Skin epidermis (tissue), 12 donors: Measurements from ENCODE around the gene OR6K3.
"Not testable (repeated sequence)": the region's sequence is repeated elsewhere in the genome, so short reads cannot be mapped to it uniquely, and the experiment has no call there.

Experiments
- H3K27ac ChIP-seq, 21 experiments: fragments of 200-600 bp; sonication (generic) in 11 of 21; one replicate each; pipeline ENCODE4 v1.5.0; 2020; ENCODE audit warnings: mild to moderate bottlenecking in 3 of 21, inconsistent platforms in 2 of 21, moderate library complexity in 2 of 21
- H3K4me3 ChIP-seq, 7 experiments: fragments of 200-600 bp; sonication (generic) in 2 of 7; one replicate each; pipeline ENCODE4 v1.5.0; 2020; ENCODE audit warnings: inconsistent platforms in 2 of 7, mild to moderate bottlenecking in 2 of 7, moderate library complexity in 1 of 7

Gene OR6K3

DNA sequence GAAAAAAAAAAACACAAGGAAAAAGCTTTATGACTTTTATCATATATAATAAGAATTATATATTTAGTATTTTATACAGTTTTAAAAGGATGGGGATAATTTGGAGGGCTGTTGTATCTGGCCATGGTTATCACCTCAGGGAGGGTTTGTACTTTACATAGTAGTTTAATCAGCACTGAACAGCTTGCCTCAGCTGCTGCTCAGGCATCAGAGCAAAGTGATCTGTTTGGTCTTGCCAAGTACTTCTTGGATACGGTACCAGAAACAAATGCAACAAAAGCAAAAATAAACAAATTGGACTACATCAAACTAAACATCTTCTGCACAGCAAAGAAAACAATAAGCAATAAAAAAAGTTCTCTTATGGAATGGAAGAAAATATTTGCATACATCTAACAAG, 31.4 kb downstream of the OR6K3 start:
- Histone ChIP-seq H3K4me3 (no peak overlapping the region), H3K27ac (no peak overlapping the region)

DNA sequence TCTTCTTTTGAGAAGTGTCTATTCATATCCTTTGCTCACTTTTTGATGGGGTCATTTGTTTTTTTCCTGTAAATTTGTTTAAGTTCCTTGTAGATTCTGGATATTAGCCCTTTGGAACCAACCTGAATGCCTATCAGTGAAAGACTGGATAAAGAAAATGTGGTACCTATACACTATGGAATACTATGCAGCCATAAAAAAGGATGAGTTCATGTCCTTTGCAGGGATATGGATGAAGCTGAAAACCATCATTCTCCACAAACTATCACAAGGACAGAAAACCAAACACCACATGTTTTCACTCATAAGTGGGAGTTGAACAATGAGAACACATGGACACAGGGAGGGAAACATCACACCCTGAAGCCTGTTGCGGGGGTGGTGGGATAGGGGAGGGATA, 32.2 kb downstream of the OR6K3 start:
- H3K27ac ChIP-seq, H3K4me3 ChIP-seq: not testable (repeated sequence)

DNA sequence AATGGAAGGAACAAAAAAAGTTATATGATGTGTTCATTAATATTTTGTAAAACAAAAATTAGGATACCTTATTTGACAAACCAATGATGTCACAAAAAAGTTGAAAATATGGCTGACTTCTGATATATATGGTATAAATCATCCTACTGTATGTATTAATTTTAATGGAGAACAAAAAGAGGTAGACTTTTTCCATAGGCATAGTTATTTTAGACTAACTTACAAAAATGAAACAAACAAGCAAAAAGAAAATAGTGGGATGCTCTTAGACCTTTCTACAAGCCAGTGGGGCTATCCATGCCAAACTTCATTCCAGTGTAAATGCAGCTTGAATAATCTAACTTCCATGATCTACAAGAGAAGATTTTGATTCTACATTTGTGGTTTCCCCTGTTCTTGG, 33.5 kb downstream of the OR6K3 start:
- no peak overlapping the region for H3K27ac ChIP-seq
- no peak overlapping the region for H3K4me3 ChIP-seq

DNA sequence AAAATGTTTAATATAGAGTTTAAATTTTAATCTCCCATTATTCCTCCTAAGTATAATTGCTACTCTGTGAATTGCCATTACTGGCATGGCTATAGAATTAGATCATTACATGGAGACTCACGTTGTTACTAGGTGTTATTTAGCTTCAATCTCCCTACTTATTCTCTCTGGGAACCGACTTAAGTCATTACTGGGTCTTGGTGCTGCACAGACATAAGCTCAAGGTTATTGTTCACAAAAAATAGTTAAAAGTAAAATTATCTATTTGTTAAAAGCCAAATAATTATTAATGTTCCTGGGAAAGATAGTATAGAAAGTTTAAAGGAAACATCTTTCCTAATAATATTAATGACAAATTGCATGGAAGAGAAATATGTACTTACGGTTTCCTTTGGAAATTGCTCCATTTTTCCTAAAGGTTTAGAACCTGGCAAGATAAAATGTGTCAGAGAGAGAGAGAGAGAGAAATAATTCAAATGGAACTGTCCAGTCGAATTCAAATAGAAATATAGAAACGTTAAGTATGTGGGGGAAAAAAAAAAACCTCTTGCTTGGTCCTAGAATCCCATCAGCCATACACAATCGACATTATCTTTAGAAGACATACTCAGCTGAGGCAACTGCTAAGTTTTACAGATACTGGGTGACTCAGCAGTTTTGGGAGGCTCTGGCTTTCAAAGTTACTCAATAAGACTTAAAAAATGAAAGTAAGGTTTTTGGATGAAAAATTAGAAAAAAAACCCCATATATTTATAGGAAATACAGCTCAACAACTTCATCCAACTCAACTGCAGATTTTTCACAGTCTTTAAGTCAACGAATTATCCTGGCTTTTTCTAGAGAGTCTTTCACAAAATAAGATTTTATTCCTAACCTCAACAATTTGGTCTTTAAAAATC, 34.2 kb downstream of the OR6K3 start, which contains the start of gene SPTA1:
Gene SPTA1, minus strand, starts transcription at position 605 of the 899 bp plus-strand sequence. Its CDS starts 198 bp downstream, at position 407.
- Histone ChIP-seq H3K4me3 (no peak within 1 kb of the TSS), H3K27ac (no peak within 1 kb of the TSS)

DNA sequence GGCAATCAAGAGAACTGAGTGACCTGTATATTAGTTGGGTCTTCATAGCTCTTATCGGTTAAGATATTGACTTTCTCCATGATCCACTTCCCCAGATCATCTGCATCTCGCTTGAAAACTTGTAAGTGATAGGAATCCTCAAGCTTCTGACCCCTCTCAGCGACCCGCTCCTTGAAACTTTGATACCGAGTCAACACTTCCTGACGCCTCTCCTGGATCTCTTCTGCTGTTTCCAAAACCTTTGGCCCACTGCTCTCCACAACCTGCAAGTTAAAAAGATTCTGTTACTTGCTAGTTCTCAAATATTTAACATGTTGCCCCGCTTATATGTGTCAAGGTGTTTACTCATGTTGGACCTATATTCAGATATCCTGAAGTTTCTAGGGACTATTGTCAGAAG, 35.4 kb downstream of the OR6K3 start:
- no peak overlapping the region for H3K27ac ChIP-seq
- H3K4me3 ChIP-seq: no peak overlapping the region

DNA sequence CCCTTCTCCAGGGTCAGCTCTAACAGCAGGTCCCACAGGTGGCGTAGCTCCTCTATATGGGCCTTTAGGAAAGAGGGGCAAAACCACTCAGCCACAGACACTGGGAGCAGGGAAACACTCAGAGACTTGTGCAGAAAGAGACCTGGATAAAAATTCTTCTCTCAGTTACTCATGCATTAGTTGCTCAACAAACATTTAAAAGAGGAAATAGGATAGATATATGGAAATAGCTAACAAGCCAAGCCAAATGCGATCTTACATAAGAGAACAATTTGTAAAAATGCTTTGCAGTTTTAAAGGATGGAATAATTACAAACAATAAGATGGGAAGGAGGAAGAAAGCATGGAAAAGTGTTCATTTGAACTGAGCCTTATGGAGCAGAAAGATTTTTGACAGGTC, 38.9 kb downstream of the OR6K3 start:
- Histone ChIP-seq H3K4me3 (no peak overlapping the region), H3K27ac (no peak overlapping the region)

DNA sequence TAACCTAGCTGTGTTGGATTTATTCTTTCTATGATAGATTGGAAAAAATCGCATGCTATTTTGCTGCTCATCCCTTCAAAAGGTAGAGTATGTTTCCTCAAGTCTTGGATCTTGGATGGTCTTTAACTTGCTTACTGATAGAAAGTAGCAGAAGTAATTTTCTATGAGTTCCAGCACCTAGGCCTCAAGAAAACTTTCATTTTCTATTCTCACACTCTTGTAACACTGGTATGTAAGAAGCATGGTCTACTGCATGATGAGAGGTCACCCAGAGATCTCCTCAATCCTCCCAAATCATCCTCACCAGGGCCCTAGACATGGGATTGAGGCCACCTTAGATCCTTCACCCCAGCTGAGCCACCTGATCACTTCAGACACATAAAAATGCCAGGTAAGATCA, 41.2 kb downstream of the OR6K3 start:
- Histone ChIP-seq H3K27ac (no peak overlapping the region), H3K4me3 (no peak overlapping the region)

DNA sequence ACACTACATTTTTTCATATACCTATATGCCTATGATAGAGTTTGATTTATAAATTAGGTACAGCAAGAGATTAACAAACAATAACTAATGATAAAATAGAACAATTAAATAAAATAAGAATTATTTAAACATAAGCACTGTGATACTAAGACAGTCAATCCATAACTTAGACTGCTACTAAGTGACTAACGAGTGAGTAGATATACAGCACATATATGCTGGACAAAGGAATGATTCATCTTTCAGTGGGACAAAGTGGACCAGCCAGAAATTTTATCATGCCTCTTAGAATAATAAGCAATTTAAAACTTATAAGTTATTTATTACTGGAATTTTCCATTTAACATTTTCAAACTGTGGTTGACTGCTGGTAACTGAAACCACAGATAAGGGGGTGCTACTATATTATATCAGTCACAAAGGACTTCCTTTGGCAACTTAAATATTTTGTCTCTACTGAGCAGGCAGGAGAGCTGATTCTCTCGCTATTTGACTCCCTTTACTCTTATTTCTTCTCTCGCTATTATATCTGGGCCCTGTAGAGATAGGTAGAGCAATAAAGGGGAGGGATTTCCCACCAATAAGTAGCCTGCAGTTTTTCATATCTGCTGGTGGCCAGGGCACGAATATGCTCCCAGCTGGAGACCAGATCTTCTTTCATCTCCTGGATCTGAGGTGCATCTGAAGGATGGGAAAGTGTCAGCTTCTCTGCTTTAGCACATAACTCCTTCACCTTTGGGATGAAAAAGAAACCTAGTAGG, 44.8 kb downstream of the OR6K3 start:
- Histone ChIP-seq H3K27ac (no peak overlapping the region), H3K4me3 (no peak overlapping the region)

DNA sequence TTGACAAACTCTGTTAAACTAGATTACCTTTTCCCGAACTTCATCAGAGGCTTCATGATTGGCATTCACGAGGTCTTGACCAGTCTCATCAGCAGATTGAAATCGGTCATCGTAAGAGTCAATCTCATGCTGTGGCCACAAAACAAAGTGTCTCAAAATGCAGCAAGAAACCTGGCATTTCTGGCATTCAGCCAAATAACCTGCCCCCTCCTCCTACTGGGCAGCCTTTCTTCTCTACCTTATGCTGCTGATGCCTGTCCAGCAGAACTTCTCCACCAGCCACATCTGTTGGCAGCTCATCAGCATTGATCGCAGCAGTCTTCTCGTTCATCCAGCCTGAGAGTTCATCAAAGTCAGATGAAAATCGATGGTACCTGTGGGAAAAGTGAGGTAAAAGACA, 46.2 kb downstream of the OR6K3 start:
- no peak overlapping the region for H3K4me3 ChIP-seq
- H3K27ac ChIP-seq: no peak overlapping the region
